Uterus (tissue), 4 donors: ENCODE data around the gene TMEM45A. TPM values are rescaled to one million over a fixed set of nuclear protein-coding genes. Genes with fewer than 3 reads are reported as not detected.
"Not testable (repeated sequence)": the region's sequence is repeated elsewhere in the genome, so short reads cannot be mapped to it uniquely, and the experiment has no call there.

ENCODE experiments used
- DNase-seq, 2 donors: peaks; one replicate each; pipeline ENCODE4 v3.0.0-alpha.2; 2019 to 2020
- H3K27ac ChIP-seq, 2 donors: fragments of 200-600 bp; sonication (generic); 1 replicate in 1 of 2; 2 replicates in 1 of 2; pipeline ENCODE4 v1.5.1; 2016 to 2018
- H3K27me3 ChIP-seq, 2 donors: fragments of 200-600 bp; sonication (generic); one replicate each; pipeline ENCODE4 v1.5.1; 2018 to 2019; ENCODE audit warnings: control low read depth in 1 of 2
- H3K36me3 ChIP-seq, 2 donors: fragments of 200-600 bp; sonication (generic); one replicate each; pipeline ENCODE4 v1.5.1; 2019; ENCODE audit warnings: control low read depth in 1 of 2
- H3K4me1 ChIP-seq, 2 donors: fragments of 200-600 bp; sonication (generic); one replicate each; pipeline ENCODE4 v1.5.1; 2018 to 2019; ENCODE audit warnings: control low read depth in 1 of 2
- H3K4me3 ChIP-seq, 2 donors: fragments of 200-600 bp; sonication (generic); 1 replicate in 1 of 2; 2 replicates in 1 of 2; pipeline ENCODE4 v1.5.1; 2018 to 2019; ENCODE audit warnings: mild to moderate bottlenecking in 1 of 2
- H3K9me3 ChIP-seq, 2 donors: fragments of 200-600 bp; sonication (generic); one replicate each; pipeline ENCODE4 v1.5.1; 2019; ENCODE audit warnings: control low read depth in 1 of 2
- POLR2A ChIP-seq, 2 donors: fragments of 450-650 bp; IDR thresholded peaks; one replicate each; pipeline ENCODE4 v1.6.1; 2016; ENCODE audit warnings: antibody characterized with exemption in 2 of 2, mild to moderate bottlenecking in 1 of 2, moderate library complexity in 1 of 2
- intact Hi-C: fragments of 100-400 bp; cut with DNase I; formaldehyde crosslinking; loops from one replicate; pipeline ENCODE4 v1.15.1; 2023; ENCODE audit warnings: low total_unique reads
- total RNA-seq, 4 donors: library from RNA; depleted of rRNA in 3 of 4; stranded (reverse); fragments of >200 nt in 3 of 4; gene quantifications; one replicate each; pipeline versions ENCODE4 v1.1.0 to v1.2.4, GENCODE V29; 2014 to 2023
- TF ChIP-seq, protein P1 (sequence below), 4 experiments: fragments of 200-600 bp in 2 of 4; fragments of 450-650 bp in 2 of 4; sonication (generic) in 2 of 4; IDR thresholded peaks; one replicate each; pipeline ENCODE4 v1.5.1; 2016 to 2019; ENCODE audit warnings: antibody characterized with exemption in 4 of 4, mild to moderate bottlenecking in 2 of 4, moderate library complexity in 1 of 4
- donor health status: DM: yes; HTN: yes; CAD: no.

Gene TMEM45A
- total RNA-seq, 4 donors from 2014 or later = 15.4 to 51.0 (median 28.3) TPM

GRCh38 chr3:100538339-100538706 lies 45.9 kb downstream of the TMEM45A start:
- Histone ChIP-seq H3K27me3 (no peaks in the 10 kb centered on the region), H3K27ac (no peak overlapping the region), H3K4me3 (no peak overlapping the region), H3K36me3 (no peaks in the 10 kb centered on the region), H3K4me1 (no peaks in the 10 kb centered on the region), H3K9me3 (no peaks in the 10 kb centered on the region)
- no peak for TF ChIP-seq POLR2A (IDR thresholded peaks at IDR 0.05)
- TF ChIP-seq, protein P1, sequence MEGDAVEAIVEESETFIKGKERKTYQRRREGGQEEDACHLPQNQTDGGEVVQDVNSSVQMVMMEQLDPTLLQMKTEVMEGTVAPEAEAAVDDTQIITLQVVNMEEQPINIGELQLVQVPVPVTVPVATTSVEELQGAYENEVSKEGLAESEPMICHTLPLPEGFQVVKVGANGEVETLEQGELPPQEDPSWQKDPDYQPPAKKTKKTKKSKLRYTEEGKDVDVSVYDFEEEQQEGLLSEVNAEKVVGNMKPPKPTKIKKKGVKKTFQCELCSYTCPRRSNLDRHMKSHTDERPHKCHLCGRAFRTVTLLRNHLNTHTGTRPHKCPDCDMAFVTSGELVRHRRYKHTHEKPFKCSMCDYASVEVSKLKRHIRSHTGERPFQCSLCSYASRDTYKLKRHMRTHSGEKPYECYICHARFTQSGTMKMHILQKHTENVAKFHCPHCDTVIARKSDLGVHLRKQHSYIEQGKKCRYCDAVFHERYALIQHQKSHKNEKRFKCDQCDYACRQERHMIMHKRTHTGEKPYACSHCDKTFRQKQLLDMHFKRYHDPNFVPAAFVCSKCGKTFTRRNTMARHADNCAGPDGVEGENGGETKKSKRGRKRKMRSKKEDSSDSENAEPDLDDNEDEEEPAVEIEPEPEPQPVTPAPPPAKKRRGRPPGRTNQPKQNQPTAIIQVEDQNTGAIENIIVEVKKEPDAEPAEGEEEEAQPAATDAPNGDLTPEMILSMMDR (IDR thresholded peaks at IDR 0.05) = no peak
- intact Hi-C loops = no loop called here
- no peak for DNase-seq

DNA sequence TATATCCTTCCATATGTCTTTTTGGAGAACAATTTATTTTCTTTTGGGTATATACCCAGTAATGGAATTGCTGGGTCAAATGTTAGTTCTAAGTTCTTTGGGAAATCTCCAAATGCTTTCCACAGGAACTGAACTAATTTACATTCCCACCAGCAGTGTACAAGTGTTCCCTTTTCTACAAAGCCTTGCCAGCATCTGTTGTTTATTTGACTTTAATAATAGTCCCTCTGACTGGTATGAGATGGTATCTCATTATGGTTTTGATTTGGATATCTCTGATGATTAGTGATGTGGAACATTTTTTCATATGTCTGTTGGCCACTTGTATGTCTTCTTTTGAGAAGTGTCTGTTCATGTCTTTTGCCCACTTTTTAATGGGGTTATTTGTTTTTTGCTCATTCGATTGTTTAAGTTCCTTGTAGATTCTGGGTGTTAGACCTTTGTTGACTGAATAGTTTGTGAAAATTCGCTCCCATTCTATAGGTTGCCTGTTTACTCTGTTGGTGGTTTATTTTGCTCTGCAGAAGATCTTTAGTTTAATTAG lies 48.4 kb downstream of the TMEM45A start:
- H3K9me3 ChIP-seq = no peaks in the 10 kb centered on the region
- H3K27me3 ChIP-seq = no peaks in the 10 kb centered on the region
- TF ChIP-seq, protein P1 (IDR thresholded peaks at IDR 0.05) = no peak
- TF ChIP-seq POLR2A (IDR thresholded peaks at IDR 0.05) = no peak
- no peaks in the 10 kb centered on the region for H3K4me1 ChIP-seq
- DNase-seq = no peak
- no peak overlapping the region for H3K27ac ChIP-seq
- intact Hi-C loops = no loop called here
- no peak overlapping the region for H3K4me3 ChIP-seq
- no peaks in the 10 kb centered on the region for H3K36me3 ChIP-seq

DNA sequence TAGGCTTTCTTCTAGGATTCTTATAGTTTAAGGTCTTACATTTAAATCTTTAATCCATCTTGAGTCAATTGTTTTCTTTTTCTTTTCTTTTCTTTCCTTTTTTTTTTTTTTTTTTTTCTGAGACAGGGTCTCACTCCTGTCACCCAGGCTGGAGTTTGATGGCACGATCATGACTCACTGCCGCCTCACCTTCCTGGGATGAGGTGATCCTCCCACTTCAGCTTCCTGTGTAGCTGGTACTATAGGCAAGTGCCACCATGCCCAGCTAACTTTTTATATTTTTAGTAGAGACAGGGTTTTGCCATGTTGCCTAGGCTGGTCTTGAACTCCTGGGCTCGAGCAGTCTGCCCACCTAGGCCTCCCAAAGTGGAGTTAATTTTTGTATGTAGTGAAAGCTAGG lies 49.0 kb downstream of the TMEM45A start:
- DNase-seq, H3K4me3 ChIP-seq, intact Hi-C loops, H3K27ac ChIP-seq, H3K9me3 ChIP-seq, H3K4me1 ChIP-seq, H3K36me3 ChIP-seq, H3K27me3 ChIP-seq: not testable (repeated sequence)

GRCh38 chr3:100545371-100545770 lies 53.0 kb downstream of the TMEM45A start:
- H3K36me3 ChIP-seq = no peaks in the 10 kb centered on the region
- no peak for TF ChIP-seq POLR2A (IDR thresholded peaks at IDR 0.05)
- TF ChIP-seq, protein P1 (IDR thresholded peaks at IDR 0.05) = no peak
- DNase-seq = no peak
- intact Hi-C loops = no loop called here
- no peak overlapping the region for H3K4me3 ChIP-seq
- no peaks in the 10 kb centered on the region for H3K9me3 ChIP-seq
- no peak overlapping the region for H3K27ac ChIP-seq
- H3K27me3 ChIP-seq = no peaks in the 10 kb centered on the region
- H3K4me1 ChIP-seq = no peaks in the 10 kb centered on the region

DNA sequence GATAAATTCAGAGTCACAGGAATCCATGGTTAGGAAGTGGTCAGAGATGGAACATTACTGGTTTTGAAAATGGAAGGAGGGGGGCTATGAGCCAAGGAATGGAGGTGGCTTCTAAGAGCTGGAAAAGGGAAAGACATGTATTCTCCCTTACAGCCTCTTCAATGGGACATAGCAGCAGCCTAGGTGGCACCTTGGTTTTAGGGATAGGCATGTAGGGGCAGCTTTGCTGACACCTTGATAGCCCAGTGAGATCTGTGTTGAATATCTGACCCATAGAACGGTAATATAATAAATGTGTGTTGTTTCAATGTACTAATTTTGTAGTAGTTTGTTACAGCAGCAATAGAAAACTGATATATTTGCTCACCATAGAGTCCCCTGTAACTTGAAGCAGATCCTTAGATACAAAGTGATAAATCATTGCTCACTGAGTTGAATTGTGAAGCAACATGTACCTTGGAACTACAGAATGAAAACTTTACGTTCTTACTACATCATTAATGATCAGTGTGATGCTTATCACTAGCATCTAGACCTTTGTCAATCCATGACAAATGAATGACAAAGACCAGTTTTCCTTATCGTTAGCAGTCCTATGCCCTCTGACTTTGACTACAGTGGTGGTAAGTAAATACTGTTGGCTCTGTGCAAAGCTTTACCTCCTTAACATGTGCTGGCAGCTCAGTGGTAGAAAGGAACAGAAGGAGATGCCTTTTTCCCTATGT lies 53.8 kb downstream of the TMEM45A start:
- H3K27me3 ChIP-seq = no peaks in the 10 kb centered on the region
- H3K4me3 ChIP-seq = no peak overlapping the region
- no peaks in the 10 kb centered on the region for H3K4me1 ChIP-seq
- TF ChIP-seq POLR2A (IDR thresholded peaks at IDR 0.05) = no peak
- TF ChIP-seq, protein P1 (IDR thresholded peaks at IDR 0.05) = no peak
- H3K27ac ChIP-seq = no peak overlapping the region
- no peaks in the 10 kb centered on the region for H3K9me3 ChIP-seq
- H3K36me3 ChIP-seq = no peaks in the 10 kb centered on the region
- intact Hi-C loops = no loop called here
- DNase-seq = no peak
